Measurements from ENCODE around the gene PSMA2.
A peak's percentile ranks its signal among the peaks of the same experiment; 100 is the strongest.
"Not testable (repeated sequence)": the region's sequence is repeated elsewhere in the genome, so short reads cannot be mapped to it uniquely, and the experiment has no call there.

Gene PSMA2

GRCh38 chr7:42911454-42912447 lies 20.2 kb downstream of the PSMA2 start, which contains the start of gene C7orf25:
Gene C7orf25 (minus strand): TSS chr7:42912070. CDS start chr7:42910900, 1,170 bp downstream.
- intact Hi-C loops (cut with DNase I): loop anchor here (1.0 kb wide), 1 partner anchor 21 kb away; the partner anchor contains the start of genes MRPL32 and PSMA2

GRCh38 chr7:42910306-42910705 lies 21.7 kb downstream of the PSMA2 start:
- intact Hi-C loops (cut with DNase I): no loop called here
- DNase-seq: peak in 4 of 10 donors; percentile 44 to 90 (median 56)

More at GRCh38 chr7:42911454-42912447, 20.2 kb downstream of the PSMA2 start, which contains the start of gene C7orf25:
- DNase-seq: peak; percentile 97 to 100 (median 98)

- DNase-seq: no peak
- intact Hi-C loops (cut with DNase I): no loop called here
Observed at GRCh38 chr7:42907316-42907715, 24.7 kb downstream of the PSMA2 start.

DNA sequence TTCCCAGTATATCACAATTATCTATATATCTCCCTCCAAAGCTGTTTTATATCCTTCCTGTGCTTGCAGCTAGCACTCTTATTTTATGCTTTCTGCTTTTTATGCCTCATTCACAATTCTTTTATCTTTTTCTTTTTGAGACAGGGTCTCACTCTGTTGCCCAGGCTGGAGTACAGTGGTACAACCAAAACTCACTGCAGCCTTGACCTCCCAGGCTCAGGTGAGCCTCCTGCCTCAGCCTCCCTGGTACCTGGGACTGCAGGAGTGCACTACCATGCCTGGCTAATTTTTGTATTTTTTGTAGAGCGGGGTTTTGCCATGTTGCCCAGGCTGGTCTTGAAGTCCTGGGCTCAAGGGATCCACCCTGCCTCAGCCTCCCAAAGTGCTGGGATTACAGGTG lies 25.8 kb downstream of the PSMA2 start:
- intact Hi-C loops (cut with DNase I): no loop called here
- DNase-seq: no peak

DNA sequence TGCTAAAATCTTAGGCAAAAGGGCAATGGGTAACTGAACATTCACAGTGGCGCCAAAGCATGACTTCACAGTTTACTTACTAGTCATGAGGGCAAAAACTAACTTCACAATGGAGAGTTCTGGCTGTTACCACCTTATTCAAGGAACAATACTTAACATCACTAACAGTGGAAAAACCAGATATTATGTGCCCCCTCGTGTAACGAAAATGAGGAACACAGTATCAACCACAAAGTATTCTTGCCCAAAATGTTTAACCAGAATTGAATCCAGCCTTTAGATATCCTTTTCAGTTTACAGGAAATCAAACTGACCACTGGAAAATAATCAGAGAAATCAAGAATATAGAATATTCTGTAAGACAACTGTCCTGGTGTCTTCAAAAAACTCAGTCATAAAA lies 29.6 kb downstream of the PSMA2 start:
- no peak for DNase-seq
- intact Hi-C loops (cut with DNase I): no loop called here

GRCh38 chr7:42900842-42901241 lies 31.1 kb downstream of the PSMA2 start:
- intact Hi-C loops (cut with DNase I): no loop called here
- DNase-seq: no peak

DNA sequence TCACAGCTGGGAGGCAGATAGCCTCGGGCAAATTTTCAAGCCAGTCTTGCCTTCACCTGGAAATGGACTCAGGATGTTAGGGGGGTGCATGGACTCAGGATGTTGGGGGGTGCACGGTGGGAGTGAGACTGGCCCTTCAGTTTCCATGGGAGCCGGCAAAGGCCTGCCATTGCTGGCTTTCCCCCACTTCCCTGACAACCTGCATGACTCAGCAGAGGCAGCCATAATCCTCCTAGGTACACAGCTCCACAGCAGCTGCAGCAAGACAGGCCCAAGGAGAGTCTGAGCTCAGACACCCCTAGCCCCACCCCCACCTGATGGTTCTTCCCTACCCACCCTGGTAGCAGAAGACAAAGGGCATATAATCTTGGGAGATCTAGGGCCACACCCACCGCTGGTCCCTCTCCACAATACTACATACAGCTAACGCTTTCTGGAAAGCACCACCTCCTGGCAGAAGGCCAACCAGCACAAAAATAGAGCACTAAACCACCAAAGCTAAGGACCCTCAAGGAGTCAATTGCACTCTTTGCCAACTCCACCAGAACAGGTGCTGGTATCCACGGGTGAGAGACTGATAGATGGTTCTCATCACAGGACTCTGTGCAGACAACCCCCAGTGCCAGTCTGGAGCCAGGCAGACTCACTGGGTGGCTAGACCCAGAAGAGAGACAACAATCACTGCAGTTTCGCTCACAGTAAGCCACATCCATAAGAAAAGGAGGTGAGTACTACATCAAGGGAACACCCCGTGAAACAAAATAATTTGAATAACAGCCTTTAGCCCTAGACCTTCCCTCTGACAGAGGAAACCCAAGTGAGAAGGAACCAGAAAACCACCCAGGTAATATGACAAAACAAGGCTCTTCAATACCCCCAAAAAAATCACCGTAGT lies 38.4 kb downstream of the PSMA2 start:
- intact Hi-C loops (cut with DNase I): no loop called here
- DNase-seq: no peak

- intact Hi-C loops (cut with DNase I): no loop called here
- DNase-seq: no peak
Observed at GRCh38 chr7:42886893-42887505, 45.0 kb downstream of the PSMA2 start.

- no peak for DNase-seq
- intact Hi-C loops (cut with DNase I): no loop called here
Observed at GRCh38 chr7:42886129-42886528, 45.8 kb downstream of the PSMA2 start.

DNA sequence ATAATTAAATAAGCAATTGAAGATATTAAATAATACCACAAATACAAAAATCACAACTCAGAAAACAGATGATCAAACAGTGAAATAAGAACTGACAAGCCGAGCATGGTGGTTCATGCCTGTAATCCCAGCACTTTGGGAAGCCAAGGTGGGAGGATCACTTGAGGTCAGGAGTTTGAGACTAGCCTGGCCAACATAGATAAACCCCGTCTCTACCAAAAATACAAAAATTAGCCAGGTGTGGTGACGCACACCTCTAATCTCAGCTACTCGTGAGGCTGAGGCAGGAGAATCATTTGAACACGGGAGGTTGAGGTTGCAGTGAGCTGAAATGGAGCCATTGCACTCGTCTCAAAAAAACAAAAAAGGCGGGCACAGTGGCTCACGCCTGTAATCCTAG lies 46.8 kb downstream of the PSMA2 start:
- DNase-seq; intact Hi-C loops (cut with DNase I): not testable (repeated sequence)

DNA sequence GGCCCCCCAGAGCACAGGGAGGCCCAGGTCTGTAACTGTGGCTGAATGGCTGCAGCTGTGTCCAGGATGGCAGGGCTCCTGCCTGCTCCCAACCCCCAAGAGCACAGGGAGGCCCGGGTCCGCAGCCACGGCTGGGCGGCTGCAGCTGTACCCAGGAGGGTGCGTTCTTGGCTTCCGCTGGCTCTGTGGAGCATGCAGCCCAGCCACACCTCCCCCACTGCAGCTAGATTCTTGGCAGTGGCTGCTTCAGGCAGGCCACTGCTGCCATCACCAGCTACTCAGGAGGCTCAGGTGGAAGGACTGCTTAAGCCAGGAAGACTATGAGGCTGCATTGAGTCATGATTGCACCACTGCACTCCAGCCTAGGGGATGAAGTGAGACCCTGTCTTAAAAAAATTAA lies 48.0 kb downstream of the PSMA2 start:
- DNase-seq: peak in 7 of 10 donors; percentile 29 to 93 (median 51)
- intact Hi-C loops (cut with DNase I): no loop called here

- DNase-seq: no peak
- intact Hi-C loops (cut with DNase I): no loop called here
Observed at GRCh38 chr7:42880392-42880791, 51.6 kb downstream of the PSMA2 start.

DNA sequence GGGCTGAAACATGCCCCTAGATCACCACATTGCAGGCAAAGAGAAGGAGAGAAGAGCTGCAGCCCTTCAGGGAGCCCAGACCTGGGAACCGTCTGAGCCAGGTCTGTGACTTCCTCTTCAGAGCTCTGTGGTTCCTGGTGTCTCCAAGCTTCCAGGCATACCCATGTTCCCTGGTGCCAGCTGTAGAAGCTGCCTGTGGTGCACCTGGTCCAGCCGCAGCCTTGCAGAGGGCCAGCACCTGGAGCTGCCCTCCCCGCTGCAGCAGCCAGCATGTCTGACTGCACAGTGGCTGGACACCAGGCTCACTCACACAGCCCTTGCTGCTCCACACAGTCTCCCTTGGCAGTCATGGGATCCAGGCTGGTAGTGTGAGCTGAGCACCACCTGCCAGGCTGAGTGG lies 53.7 kb downstream of the PSMA2 start:
- intact Hi-C loops (cut with DNase I): no loop called here
- no peak for DNase-seq

- DNase-seq: no peak
- intact Hi-C loops (cut with DNase I): no loop called here
Observed at GRCh38 chr7:42877862-42878261, 54.1 kb downstream of the PSMA2 start.

DNA sequence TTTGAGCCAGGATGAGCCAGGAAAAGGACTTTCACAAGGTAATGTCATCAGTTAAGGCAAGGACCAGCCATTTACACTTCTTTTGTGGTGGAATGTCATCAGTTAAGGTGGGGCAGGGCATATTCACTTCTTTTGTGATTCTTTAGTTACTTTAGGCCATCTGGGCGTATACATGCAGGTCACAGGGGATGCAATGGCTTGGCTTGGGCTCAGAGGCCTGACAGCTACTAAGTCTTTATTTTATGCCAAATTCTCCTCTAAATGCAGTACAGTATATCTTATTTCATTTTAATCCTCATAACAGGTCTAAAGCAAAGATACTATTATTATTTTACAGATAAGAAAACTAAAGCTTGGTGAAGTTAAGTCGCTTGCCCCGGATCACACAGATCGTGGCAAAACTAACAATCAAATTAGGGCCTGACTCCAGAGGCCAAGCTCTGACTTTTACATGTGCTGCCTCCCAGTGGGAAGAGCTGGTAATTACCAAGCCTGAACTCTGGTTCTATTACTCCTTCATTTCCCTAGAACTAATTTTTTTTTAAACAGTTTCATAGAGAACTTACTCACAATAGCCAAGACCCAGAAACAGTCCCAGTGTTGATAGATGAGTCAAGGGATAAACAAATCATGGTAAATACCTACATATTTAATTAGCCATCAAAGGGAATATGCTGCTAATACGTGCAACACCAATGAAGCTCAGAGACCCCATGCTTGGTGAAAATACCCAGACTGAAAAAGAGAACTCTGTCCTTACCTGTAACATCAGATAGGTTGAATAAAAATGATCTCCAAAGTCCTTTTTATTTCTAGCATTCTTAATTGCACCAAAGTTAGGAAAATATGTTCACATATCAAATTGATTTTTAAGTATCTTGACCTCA lies 55.5 kb downstream of the PSMA2 start:
- intact Hi-C loops (cut with DNase I): no loop called here
- peak in 4 of 10 donors; percentile 46 to 63 (median 58) for DNase-seq

DNA sequence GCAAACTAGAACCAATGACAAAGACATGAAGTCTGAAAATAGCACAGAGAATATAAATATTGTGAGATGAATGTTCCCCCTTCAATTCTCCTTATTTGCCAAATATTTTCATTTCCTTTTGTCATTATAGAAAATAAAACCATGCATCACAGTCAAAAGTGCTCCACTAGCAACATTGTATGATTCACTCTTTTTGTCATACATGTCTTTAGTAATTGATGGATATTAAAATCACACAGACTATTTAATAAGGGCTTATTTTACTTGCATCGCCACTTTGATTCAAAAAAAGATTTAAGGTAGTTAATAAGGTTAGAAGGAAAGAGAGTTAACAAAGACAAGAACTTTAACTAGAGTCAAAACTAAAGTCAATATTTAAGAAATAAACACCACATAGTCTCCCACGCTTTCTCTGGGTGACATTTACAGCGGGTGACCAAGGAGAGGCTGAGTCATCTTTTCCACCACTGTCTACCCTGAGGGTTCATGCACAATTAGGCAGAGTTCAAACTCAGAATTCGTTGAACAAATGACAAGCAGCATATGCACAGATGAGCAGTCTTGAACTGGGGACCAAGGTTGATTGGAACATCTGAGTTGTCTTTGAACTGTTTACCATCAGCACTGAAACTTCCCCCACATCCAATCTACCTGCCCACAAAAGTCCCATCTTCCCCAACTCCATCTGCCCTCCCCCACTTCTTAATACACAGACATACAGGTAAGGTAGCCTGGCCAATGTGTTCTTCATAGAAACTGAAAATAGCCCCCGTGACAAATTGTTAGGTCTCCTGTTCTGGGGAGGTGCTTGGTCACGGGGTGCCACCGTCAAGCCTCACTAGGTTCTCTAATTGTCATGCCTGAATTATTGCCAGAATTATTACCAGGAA lies 62.6 kb downstream of the PSMA2 start:
- intact Hi-C loops (cut with DNase I): no loop called here
- DNase-seq: no peak

DNA sequence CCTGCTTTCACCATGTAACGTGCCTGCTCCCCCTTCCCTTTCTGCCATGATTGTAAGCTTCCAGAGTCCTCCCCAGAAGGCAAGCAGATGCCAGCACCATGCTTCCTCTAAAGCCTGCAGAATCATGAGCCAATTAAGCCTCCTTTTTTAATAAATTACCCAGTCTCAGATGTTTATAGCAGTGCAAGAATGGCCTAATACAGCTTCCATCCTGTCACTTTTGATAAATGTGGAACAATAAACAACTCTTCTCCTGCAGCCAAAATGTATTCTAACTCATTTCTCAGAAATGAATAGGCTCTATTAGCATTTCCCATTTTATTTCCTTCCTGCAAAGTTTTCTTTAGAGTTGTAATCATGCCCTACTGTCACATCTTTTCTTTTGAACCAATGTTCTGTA lies 63.5 kb downstream of the PSMA2 start:
- intact Hi-C loops (cut with DNase I): no loop called here
- DNase-seq: no peak
